HG03442 (cell line): ENCODE data around the gene ASRGL1.
"Not testable (repeated sequence)": the region's sequence is repeated elsewhere in the genome, so short reads cannot be mapped to it uniquely, and the experiment has no call there.

ENCODE experiments used
- ATAC-seq: cut with Tn5 transposase; IDR thresholded peaks from one replicate; pipeline ENCODE4 v1.9.1; 2021; ENCODE audit warnings: mild to moderate bottlenecking, moderate library complexity; ENCODE audit not compliant: unreplicated experiment

Gene ASRGL1

GRCh38 chr11:62352355-62353336 is 15.4 kb downstream of the ASRGL1 start:
- ATAC-seq, result no peak

DNA sequence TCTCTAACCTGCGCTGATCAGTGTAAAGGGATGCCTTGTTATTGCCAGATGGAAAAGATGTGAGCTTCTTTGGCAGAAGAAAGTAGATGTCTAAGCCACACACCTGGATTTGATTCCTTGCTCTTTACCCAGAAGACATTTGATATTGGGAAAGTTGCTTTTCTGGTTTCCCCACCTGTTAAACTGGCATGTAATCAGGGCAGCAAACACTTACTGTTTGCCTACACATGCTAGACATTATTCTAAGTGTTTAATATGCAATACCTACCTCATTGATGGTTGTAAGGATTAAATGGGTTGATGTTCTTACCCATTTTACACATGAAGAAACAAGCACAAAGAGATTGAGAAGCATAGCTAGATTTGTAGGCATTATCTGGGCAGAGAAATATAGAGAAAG is 16.6 kb downstream of the ASRGL1 start:
- no peak for ATAC-seq

GRCh38 chr11:62358273-62358672 is 21.0 kb downstream of the ASRGL1 start:
- no peak for ATAC-seq

- no peak for ATAC-seq
These were observed 22.2 kb downstream of the ASRGL1 start for GRCh38 chr11:62359475-62359874.

DNA sequence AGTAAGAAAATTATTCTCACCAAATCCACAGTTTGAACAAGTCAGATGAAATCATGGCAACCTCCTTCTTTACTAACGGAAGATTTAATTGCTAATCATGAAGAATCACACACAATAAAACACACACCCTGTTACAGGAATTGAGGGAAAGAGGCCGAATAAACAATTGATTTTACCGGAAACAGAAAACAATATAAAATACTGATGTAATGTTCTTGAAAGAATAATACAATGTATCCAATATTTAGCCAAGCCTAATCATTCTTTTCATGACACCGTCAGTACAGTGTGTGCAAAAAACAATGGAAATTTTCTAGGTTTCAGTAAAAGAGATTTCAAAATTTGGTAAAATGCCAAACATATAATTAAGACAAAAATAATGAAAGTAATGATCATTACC is 23.4 kb downstream of the ASRGL1 start:
- no peak for ATAC-seq

- not testable (repeated sequence) for ATAC-seq
These were observed 31.7 kb downstream of the ASRGL1 start for GRCh38 chr11:62368861-62369477.

DNA sequence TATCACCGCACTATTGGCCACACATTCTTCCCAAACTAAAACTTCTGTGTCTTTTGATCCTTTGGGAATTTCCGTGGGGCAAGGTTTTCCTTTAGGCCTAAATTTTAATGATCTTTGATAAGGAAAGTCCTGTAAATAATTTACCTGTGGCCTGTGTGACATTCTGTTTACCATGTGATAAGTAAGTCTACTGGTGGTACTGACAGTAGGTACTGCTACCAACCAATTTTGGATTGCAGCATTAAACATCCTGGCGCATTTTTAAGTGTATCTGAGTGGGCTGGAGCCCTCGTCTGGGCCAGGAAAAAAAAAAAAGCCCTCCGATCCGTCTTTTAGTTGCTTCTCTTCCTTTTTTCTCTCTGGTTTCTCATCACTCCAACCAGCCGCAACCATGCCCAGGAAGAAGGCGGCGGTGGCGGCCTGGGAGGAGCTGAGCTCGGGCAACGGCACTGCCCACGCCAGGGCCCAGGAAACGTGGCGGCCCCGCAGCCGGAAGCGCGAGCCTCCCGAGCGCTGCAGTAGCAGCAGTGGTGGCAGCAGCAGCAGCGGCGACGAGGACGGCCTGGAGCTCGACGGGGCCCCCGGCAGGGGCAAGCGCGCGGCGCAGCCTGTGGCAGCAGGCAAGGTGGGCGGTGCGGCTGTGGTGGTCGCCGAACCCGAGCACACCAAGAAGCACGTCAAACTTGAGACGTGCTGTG is 33.6 kb downstream of the ASRGL1 start:
- no peak for ATAC-seq

GRCh38 chr11:62372871-62373270 is 35.6 kb downstream of the ASRGL1 start:
- no peak for ATAC-seq

DNA sequence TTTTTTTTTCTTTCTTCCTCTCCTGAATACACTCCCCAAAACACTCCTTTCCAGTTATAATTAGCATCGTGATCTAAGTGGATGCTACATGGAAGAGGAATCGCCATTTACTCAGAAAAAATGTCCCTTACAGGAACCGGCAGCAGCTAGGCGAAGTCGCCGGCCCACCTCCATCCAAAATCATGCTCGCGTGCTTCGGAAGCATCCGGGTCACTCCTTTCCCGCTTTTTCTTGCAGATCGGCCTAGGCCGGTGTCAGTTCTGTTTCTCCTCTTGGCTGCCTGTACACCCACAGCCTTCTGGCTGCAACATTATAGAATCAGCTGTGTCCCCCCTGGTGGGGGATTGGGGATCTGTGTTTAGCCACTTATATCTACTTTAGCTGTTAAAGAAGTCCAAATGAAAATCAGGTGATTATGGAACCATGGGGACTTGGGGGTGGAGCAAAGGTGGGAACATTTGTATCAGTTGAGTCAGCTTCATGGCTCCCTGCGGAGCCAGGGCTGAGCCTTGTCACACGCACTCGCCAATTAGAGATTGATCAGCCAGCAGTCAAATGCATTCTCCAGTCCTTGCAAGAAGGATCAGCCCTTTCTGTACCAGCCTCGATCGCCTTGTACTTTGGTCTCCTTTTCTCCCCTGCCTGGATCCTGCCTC is 36.3 kb downstream of the ASRGL1 start:
- ATAC-seq, result no peak

DNA sequence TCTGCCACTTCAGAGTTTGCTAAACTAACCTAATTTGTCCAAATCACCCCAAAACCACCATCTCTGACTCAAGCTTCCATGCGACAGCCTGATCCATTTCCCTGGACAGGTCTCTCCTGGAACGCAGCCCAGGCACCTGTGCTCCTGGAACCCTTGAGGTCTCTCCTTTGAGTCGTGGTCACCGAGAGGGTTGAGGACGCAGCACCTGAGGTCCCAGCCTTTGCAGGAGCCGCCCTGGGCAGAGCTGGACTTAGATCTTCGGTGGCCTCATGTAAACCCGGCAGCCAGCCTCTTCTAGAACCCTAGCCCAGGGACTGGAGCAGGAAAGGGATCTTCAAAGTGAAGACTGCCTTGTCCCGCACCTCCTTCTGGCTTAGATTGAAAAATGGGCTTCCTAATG is 37.6 kb downstream of the ASRGL1 start:
- ATAC-seq, result no peak

- ATAC-seq, result not testable (repeated sequence)
These were observed 41.3 kb downstream of the ASRGL1 start for GRCh38 chr11:62378459-62379063.

DNA sequence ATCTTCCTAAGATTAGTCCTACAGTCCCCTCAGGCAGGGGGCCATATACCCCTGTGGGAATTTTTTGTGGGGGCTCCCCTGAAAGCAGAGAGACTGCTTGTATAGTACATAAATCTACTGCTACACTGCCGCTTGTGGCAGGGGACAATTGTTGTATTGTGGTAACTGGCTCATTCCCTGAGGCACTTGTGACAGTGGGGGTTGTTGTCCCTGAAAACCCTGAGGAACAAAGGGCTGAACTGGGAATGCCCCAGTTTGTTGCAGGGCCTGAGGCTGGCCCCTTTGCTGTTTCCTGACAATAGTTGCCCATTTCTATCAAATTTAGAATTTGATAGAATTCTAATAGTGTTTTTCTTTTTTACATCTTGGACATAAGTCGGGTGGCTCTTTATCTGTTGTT is 42.3 kb downstream of the ASRGL1 start:
- ATAC-seq, result not testable (repeated sequence)

DNA sequence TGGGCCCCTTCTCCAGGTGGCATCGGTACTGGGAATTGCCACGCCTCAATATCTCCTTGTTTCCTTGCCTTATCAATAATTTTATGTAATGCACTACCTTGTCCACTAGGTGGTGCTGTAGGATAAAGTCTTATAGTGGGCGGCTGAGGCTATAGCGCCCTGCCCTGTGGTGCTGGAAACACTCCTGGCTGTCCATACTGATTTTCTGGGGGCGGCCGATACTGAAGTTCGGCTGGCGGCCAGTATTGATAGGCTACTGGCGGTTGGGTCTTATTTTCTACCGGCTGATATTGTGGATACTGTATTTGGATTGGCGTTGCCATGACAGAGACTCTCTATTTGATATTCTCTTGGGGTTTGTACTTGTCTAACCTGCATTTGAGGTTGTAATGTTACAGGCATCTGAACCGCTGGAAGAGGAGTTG is 43.6 kb downstream of the ASRGL1 start:
- not testable (repeated sequence) for ATAC-seq

GRCh38 chr11:62383822-62384221 is 46.6 kb downstream of the ASRGL1 start:
- no peak for ATAC-seq

- ATAC-seq, result not testable (repeated sequence)
These were observed 48.8 kb downstream of the ASRGL1 start for GRCh38 chr11:62386083-62386482.

GRCh38 chr11:62387381-62387780 is 50.1 kb downstream of the ASRGL1 start:
- no peak for ATAC-seq

- ATAC-seq, result no peak
These were observed 51.8 kb downstream of the ASRGL1 start for GRCh38 chr11:62388999-62389398.

DNA sequence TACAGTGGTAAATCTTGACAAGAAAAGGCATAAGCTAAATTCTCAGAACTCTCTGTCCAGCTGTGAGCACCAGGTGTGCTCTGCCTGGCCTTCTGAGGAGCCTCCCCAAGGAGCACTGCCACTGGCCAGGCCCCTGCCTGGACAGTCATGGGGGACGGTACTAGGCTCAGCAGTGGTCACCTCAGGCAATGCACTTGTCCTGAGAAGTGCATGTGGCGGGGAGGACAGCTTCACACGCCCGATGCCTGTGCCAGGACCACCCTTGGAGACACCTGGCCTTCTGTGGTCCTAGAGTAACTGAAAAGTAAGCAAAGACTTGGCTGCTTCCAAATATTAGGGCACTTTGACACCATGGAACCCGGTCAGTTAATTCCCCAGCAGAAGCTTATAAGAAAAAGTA is 53.0 kb downstream of the ASRGL1 start:
- ATAC-seq, result no peak

DNA sequence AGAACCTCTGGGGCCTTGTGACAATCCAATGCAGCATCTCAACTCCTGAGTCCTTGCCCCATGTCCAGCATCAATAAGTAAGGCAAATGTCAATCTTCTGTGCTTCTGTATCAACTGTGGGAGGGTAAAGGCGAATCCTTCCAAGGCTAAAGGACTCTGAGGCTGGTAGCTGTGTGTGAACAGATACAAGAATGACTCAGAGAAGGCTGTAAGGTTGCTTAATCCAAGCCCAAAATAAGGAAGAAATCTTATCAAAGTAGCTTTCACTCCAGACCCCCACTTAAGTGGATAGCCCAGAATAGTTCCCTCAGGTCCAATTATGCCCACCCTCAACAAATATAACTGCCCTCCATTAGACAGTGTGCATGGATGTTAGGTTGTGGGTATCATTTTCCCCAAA is 53.5 kb downstream of the ASRGL1 start:
- ATAC-seq, result no peak

DNA sequence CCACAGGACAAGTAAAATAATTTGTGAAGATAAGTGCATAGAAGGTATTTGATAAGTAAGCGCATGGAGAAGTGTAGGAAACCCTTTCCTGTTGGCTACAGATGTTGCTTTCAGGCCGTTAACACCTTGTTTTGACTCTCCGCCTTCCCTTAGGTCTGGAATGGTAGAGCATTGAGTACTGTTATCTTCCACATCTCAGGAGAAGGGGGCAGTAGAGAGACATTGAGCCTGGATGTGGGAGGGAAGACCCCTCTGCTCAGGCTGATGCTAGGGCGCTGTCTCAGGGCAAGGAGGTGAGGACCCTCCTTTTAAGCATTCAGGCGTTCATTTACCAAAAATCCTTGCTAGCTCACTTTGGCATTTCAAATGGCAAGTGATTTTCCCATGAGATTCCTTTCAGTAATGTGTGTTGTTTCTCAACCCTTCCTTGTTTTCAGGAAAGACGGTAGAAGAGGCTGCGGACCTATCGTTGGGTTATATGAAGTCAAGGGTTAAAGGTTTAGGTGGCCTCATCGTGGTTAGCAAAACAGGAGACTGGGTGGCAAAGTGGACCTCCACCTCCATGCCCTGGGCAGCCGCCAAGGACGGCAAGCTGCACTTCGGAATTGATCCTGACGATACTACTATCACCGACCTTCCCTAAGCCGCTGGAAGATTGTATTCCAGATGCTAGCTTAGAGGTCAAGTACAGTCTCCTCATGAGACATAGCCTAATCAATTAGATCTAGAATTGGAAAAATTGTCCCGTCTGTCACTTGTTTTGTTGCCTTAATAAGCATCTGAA is 54.6 kb downstream of the ASRGL1 start:
- ATAC-seq, result no peak
